HG03103 (cell line): Measurements from ENCODE around the gene ALDH16A1.
"Not testable (repeated sequence)": the region's sequence is repeated elsewhere in the genome, so short reads cannot be mapped to it uniquely, and the experiment has no call there.

Experiments
- ATAC-seq: cut with Tn5 transposase; IDR thresholded peaks from one replicate; pipeline ENCODE4 v1.9.1; 2021; ENCODE audit warnings: low read depth; ENCODE audit not compliant: unreplicated experiment

Gene ALDH16A1

GRCh38 chr19:49461656-49462055 is 8.6 kb downstream of the ALDH16A1 start:
- ATAC-seq: no peak

GRCh38 chr19:49462492-49462891 is 9.5 kb downstream of the ALDH16A1 start:
- no peak for ATAC-seq

- no peak for ATAC-seq
Observed at GRCh38 chr19:49463960-49464740, 11.1 kb downstream of the ALDH16A1 start.

GRCh38 chr19:49465371-49465770 is 12.3 kb downstream of the ALDH16A1 start:
- ATAC-seq: no peak

- no peak for ATAC-seq
Observed at GRCh38 chr19:49468199-49468598, 15.2 kb downstream of the ALDH16A1 start.

- no peak for ATAC-seq
Observed at GRCh38 chr19:49468746-49469447, 15.9 kb downstream of the ALDH16A1 start.

GRCh38 chr19:49469828-49470614 is 17.0 kb downstream of the ALDH16A1 start:
- peak; percentile 39 for ATAC-seq

GRCh38 chr19:49470615-49470978 is 17.6 kb downstream of the ALDH16A1 start:
- no peak for ATAC-seq

- ATAC-seq: no peak
Observed at GRCh38 chr19:49472936-49473335, 19.9 kb downstream of the ALDH16A1 start.

- ATAC-seq: not testable (repeated sequence)
Observed at GRCh38 chr19:49473501-49473867, 20.5 kb downstream of the ALDH16A1 start.

- ATAC-seq: peak; percentile 49
Observed at GRCh38 chr19:49473868-49474541, 21.0 kb downstream of the ALDH16A1 start, which contains the start of gene FLT3LG. FLT3LG (plus strand) TSS chr19:49474215; CDS start chr19:49474640, 425 bp downstream.

GRCh38 chr19:49474542-49474924 is 21.5 kb downstream of the ALDH16A1 start:
- ATAC-seq: no peak

GRCh38 chr19:49475191-49475917 is 22.3 kb downstream of the ALDH16A1 start:
- no peak for ATAC-seq

- ATAC-seq: no peak
Observed at GRCh38 chr19:49475995-49476880, 23.2 kb downstream of the ALDH16A1 start.

- no peak for ATAC-seq
Observed at GRCh38 chr19:49479975-49480628, 27.1 kb downstream of the ALDH16A1 start.

- ATAC-seq: no peak
Observed at GRCh38 chr19:49481020-49481683, 28.1 kb downstream of the ALDH16A1 start.

- ATAC-seq: no peak
Observed at GRCh38 chr19:49486232-49486631, 33.2 kb downstream of the ALDH16A1 start.

GRCh38 chr19:49486710-49487276 is 33.8 kb downstream of the ALDH16A1 start:
- no peak for ATAC-seq
